ENCODE results near the gene QRSL1.

The QRSL1 gene

DNA sequence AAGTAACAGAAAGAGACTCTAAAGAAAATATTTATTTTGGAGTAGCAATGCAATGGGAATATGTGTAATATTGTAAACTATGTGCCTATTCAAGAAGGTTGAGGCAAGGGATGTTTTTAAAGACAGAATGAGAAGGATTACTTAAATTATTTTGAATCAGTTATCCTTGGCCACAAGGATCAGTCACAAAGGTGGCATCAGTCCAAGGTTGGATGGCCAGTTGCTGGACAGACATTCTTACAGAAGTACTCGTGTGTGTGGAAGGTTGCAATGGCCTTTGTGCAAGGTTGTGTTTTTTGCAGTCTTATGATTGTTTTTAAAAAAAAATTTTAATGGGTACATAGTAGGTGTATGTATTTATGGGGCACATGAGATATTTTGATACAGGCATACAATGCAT is 2.0 kb downstream of the QRSL1 start:
- DNase-seq (ENCODE audit: low spot score in 2 of 2) = no peak
- in situ Hi-C loops (cut with MboI; ENCODE audit: low sequenced_read_pairs) = no loop called here
- peaks cover 7% of the 10 kb centered on the region for H3K4me1 ChIP-seq
- no peaks in the 10 kb centered on the region for H3K27me3 ChIP-seq (ENCODE audit: low read depth)
- no peak overlapping the region for H3K4me3 ChIP-seq
- H3K9me3 ChIP-seq = no peaks in the 10 kb centered on the region
- no peaks in the 10 kb centered on the region for H3K36me3 ChIP-seq (replicated peaks)

DNA sequence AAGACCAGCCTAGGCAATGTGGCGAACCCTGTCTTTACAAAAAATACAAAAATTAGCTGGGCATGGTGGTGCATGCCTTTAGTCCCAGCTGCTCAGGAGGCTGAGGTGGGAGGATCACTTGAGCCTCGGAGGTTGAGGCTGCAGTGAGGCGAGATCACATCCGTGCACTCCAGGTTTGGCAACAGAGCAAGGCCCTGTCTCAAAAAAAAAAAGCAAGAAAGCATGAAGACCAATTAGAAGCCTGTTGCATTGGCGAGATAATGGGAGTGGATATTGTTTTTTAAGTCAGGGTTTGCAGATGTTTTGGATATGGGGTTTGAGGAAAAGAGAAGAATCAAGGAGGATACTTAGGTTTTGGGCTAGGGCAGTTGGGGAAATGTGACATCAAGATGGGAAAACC is 5.2 kb downstream of the QRSL1 start:
- in situ Hi-C loops (cut with MboI; ENCODE audit: low sequenced_read_pairs) = no loop called here
- Histone ChIP-seq H3K36me3 (replicated peaks) (no peaks in the 10 kb centered on the region), H3K27me3 (ENCODE audit: low read depth) (no peaks in the 10 kb centered on the region), H3K4me3 (no peak overlapping the region), H3K9me3 (no peaks in the 10 kb centered on the region), H3K4me1 (no peaks in the 10 kb centered on the region; the same call in 1 of the 2 replicates)
- no peak for DNase-seq (ENCODE audit: low spot score in 2 of 2)

DNA sequence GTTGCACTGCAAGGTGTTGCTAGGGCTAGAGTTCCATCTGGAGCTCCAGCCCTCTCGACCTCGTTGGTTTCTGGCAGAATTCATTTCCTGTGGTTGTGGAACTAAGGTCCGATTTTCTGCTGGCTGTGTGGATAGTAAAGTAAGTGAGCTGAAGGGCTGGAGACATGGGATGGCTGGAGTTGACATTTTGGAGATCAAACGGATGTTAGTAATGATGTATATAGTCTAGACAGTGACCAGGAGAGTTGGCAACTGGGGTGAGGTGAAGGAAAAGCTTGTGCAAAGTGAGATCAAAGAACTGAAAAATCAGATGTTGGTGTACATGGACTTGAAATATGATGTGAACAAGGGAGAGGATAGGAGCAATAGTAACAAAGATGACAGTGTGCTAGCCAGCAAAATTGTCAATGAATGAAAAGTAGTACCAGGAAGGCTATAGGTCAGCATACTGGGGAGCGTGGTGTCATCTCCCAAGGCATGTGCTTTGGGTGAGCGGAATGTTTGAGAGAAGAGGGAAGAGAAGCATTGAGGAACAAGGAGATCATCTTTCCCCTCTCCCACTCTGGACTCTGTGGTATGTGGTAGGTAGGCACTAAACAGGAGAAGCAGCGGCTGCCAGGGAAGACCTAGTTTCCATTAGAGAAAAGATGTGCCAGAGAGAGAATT is 7.8 kb downstream of the QRSL1 start:
- Histone ChIP-seq H3K9me3 (no peaks in the 10 kb centered on the region), H3K4me3 (no peak overlapping the region), H3K36me3 (replicated peaks) (peaks cover 1% of the 10 kb centered on the region), H3K4me1 (no peaks in the 10 kb centered on the region), H3K27me3 (ENCODE audit: low read depth) (no peaks in the 10 kb centered on the region)
- in situ Hi-C loops (cut with MboI; ENCODE audit: low sequenced_read_pairs) = no loop called here
- DNase-seq (ENCODE audit: low spot score in 2 of 2) = no peak

DNA sequence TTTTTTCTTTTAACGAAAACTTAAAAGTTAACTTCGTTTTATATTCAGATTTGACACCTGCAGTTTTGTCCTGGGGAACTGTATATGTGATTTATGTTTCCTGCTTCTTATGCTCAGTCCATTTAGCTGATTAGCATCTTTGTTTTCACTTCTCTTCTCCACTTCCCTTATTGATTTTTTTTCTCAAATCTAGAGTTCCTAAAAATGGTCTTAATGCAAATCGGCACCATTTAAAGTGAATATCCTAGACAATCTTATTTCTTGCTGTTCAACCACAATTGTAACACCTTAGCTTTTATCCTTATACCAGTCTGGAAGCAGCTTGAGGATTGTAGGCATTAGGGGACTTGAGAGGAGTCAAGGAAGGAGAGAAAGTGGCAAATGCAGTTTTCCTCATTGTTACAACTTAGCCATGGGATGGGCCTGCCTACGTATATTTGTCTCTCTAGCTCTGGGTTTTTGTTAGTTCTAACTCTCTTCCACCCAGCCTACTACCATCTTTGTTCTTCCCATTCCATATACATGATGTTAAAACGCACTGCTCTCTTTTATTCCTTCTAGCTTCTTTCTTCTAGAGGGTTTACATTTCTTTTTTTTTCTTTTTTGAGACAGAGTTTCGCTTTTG is 8.5 kb downstream of the QRSL1 start:
- Histone ChIP-seq H3K9me3 (no peaks in the 10 kb centered on the region), H3K36me3 (replicated peaks) (peaks cover 4% of the 10 kb centered on the region), H3K4me3 (no peak overlapping the region), H3K27me3 (ENCODE audit: low read depth) (no peaks in the 10 kb centered on the region), H3K4me1 (no peaks in the 10 kb centered on the region)
- DNase-seq (ENCODE audit: low spot score in 2 of 2) = no peak
- in situ Hi-C loops (cut with MboI; ENCODE audit: low sequenced_read_pairs) = no loop called here

DNA sequence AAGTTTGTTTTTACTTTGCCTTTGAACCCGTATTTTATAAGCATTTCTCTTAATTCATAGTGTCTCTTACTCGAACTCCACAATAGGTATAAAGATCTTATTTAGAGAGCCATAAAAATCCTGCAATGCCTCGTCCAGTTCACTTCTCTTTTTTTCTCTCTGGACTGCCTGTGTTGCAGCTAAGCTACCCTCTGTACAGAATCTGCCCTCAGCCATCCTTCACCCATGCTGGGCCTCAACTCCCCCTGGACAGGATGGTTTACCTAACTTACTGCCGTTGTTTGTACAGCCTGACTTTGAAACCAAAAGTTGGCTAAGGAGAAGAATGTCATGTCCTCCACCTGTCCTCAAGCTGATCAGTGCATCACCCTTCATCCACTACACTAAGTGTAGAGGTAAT is 10.4 kb downstream of the QRSL1 start:
- no peaks in the 10 kb centered on the region for H3K27me3 ChIP-seq (ENCODE audit: low read depth)
- no peaks in the 10 kb centered on the region for H3K4me1 ChIP-seq
- peaks cover 9% of the 10 kb centered on the region for H3K36me3 ChIP-seq (replicated peaks)
- no peaks in the 10 kb centered on the region for H3K9me3 ChIP-seq
- in situ Hi-C loops (cut with MboI; ENCODE audit: low sequenced_read_pairs) = no loop called here
- H3K4me3 ChIP-seq = no peak overlapping the region
- no peak for DNase-seq (ENCODE audit: low spot score in 2 of 2)

DNA sequence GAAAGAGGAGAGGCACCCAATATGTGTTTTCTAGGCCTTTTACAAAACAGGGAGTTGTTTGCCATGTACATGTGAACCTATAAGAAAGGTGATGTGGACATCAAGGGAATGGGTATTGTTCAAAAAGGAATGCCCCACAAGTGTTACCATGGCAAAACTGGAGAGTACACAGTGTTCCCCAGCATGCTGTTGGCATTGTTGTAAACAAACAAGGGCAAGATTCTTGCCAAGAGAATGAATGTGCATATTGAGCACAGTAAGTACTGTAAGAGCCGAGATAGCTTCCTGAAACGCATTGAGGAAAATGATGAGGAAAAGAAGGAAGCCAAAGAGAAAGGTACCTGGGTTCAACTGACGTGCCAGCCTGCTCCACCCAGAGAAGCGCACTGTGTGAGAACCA is 13.1 kb downstream of the QRSL1 start:
- Histone ChIP-seq H3K9me3 (no peaks in the 10 kb centered on the region), H3K36me3 (replicated peaks) (peaks cover 21% of the 10 kb centered on the region), H3K4me3 (no peak overlapping the region), H3K4me1 (no peaks in the 10 kb centered on the region), H3K27me3 (ENCODE audit: low read depth) (no peaks in the 10 kb centered on the region)
- in situ Hi-C loops (cut with MboI; ENCODE audit: low sequenced_read_pairs) = no loop called here
- DNase-seq (ENCODE audit: low spot score in 2 of 2) = no peak

DNA sequence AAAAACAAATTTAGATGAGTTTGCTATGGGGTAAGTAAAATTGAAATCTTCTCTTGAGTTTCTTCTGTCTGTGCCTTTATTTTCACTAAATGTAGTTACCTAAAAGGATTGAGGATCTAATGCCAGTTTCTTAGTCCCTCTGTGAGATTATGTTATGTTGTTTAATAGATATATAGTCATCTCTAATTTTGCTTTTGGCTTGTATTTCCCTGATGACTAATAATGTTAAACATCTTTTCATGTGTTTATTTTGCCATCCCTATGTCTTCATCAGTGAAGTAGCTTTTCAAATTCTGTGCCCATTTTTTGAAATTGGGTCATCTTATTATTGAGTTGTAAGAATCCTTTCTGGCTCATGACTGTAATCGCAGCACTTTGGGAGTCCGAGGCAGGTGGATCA is 13.7 kb downstream of the QRSL1 start:
- Histone ChIP-seq H3K27me3 (ENCODE audit: low read depth) (no peaks in the 10 kb centered on the region), H3K9me3 (no peaks in the 10 kb centered on the region), H3K4me1 (no peaks in the 10 kb centered on the region), H3K36me3 (replicated peaks) (peaks cover 21% of the 10 kb centered on the region), H3K4me3 (no peak overlapping the region)
- in situ Hi-C loops (cut with MboI; ENCODE audit: low sequenced_read_pairs) = no loop called here
- no peak for DNase-seq (ENCODE audit: low spot score in 2 of 2)

DNA sequence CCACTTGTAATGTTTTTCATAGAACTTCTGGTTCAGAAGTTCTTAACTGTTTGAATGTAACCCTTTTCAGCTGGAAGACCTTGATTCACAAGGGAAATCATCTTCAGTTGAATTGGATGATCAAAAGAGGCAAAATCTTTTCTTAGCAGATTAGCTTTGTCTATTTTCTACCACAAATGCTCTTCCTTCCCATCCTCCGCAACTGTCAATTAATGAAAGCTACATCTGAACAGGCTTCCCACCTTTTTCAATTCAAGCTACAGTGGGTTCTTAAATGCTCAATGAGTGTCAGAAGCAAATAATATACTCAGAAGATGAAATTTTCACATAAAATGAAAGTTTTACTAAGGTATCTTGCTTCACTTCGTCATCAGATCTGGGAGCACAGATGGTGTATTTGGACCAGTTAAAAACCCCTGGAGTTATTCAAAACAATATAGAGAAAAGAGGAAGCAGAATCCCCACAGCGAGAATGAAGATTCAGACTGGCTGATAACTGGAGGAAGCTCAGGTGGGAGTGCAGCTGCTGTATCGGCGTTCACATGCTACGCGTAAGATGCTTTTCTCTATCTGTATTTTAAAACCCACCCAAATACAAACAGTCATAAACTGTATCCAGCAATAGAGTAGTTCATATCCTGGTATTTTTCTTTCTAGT is 19.4 kb downstream of the QRSL1 start:
- no peaks in the 10 kb centered on the region for H3K4me1 ChIP-seq
- in situ Hi-C loops (cut with MboI; ENCODE audit: low sequenced_read_pairs) = no loop called here

DNA sequence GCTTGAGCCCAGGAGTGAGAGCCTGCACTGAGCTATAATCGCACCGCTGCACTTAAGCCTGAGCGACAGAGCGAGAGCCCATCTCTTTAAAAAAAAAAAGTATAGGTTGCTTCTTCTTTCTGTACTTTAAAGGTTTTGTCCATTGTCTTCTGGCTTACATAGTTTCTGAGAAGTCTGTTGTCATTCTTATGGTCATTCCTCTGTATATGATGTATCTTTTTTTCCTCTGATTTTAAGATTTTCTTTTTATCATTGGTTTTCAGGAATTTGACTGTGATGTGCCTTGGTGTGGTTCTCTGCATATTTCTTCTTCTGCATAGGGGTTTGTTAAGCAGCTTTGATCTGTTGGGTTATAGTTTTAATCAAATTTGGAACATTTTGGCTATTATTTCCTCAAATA is 29.1 kb downstream of the QRSL1 start:
- H3K27me3 ChIP-seq (ENCODE audit: low read depth) = no peaks in the 10 kb centered on the region
- no peaks in the 10 kb centered on the region for H3K4me1 ChIP-seq
- DNase-seq (ENCODE audit: low spot score in 2 of 2) = no peak
- no peak overlapping the region for H3K4me3 ChIP-seq
- in situ Hi-C loops (cut with MboI; ENCODE audit: low sequenced_read_pairs) = no loop called here
- peaks cover 52% of the 10 kb centered on the region for H3K36me3 ChIP-seq (replicated peaks)
- H3K9me3 ChIP-seq = peaks cover 7% of the 10 kb centered on the region

More for the DNA sequence above, 19.4 kb downstream of the QRSL1 start:
- H3K4me3 ChIP-seq = no peak overlapping the region
- peaks cover 38% of the 10 kb centered on the region for H3K36me3 ChIP-seq (replicated peaks)
- no peak for DNase-seq (ENCODE audit: low spot score in 2 of 2)
- H3K9me3 ChIP-seq = no peaks in the 10 kb centered on the region
- no peaks in the 10 kb centered on the region for H3K27me3 ChIP-seq (ENCODE audit: low read depth)

DNA sequence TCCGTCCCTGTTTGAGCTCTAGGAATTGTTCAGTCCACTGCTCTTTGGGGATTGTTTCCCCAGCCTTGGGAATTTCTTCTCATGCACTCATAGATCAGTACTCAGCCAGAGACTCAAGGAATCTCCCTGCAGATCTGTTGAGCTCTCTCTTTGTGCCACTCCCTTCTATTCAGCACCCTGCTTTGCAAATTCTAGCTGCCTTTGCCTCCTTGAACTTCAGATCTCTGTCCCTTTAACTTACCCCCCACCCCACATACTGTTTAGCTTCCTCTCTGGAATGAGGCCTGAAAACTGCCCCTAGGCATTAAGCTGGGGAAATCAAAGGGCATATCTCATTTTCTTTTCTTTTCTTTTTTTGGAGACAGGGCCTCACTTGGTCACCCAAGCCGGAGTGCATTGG is 30.5 kb downstream of the QRSL1 start:
- no peak for DNase-seq (ENCODE audit: low spot score in 2 of 2)
- in situ Hi-C loops (cut with MboI; ENCODE audit: low sequenced_read_pairs) = no loop called here
- no peaks in the 10 kb centered on the region for H3K4me1 ChIP-seq

DNA sequence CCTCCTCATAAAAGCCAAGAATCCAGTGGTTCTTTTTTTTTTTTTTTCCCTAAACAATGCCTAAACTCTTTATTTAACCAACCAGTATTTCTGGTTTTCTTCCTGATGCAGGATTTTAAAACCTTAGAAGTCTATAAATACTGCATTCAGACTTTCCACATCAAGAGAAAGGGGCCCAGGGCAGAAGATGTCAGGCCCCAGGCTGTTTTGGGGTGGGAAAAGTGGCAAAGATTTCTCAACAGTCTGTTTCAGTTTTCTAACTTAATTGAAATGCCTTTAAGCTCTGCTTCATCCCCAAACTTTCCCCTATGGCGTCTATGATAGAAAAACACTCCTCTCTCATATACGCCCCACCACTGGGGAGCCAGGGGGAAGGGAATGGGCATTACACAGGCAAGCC is 33.1 kb downstream of the QRSL1 start:
- H3K4me1 ChIP-seq = no peaks in the 10 kb centered on the region
- peaks cover 46% of the 10 kb centered on the region for H3K36me3 ChIP-seq (replicated peaks)
- H3K27me3 ChIP-seq (ENCODE audit: low read depth) = no peaks in the 10 kb centered on the region
- peaks cover 7% of the 10 kb centered on the region for H3K9me3 ChIP-seq
- in situ Hi-C loops (cut with MboI; ENCODE audit: low sequenced_read_pairs) = no loop called here
- no peak for DNase-seq (ENCODE audit: low spot score in 2 of 2)
- H3K4me3 ChIP-seq = no peak overlapping the region

More for the DNA sequence above, 30.5 kb downstream of the QRSL1 start:
- peaks cover 7% of the 10 kb centered on the region for H3K9me3 ChIP-seq
- no peaks in the 10 kb centered on the region for H3K27me3 ChIP-seq (ENCODE audit: low read depth)
- H3K36me3 ChIP-seq (replicated peaks) = peaks cover 58% of the 10 kb centered on the region
- H3K4me3 ChIP-seq = no peak overlapping the region

DNA sequence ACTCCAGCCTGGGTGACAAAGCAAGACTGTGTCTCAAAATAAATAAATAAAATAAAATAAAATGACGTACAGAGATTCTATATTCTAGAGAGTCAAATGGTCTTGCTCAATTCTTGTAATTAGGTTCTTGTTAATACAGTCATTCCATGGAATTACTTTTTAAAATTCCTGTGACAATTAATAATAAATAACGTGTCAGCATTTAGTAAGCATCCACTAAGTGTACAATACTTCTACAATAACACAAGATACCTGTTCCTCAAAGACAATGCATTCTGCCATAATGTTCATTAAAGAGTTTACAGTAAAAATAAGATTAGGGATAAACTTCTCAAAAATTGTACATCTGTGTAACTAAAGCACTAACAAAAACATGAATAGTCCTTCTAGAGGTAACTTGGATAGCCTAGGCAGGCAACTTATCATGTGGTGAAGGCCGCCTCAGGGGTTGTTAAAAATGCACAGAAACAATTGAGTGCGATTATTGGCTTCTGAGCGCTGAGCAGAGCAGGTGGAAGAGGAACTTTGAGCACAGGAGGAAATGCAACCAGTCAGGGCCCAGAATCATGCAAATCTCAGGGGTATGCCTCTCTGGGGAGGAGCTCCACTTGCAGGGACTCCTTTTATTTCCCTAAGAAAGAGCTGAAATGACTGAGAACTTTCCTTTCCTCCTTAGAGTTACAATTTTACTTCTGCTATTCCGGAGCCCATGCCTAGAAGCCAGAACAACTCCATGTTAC is 37.1 kb downstream of the QRSL1 start:
- peaks cover 25% of the 10 kb centered on the region for H3K36me3 ChIP-seq (replicated peaks)
- DNase-seq (ENCODE audit: low spot score in 2 of 2) = no peak
- in situ Hi-C loops (cut with MboI; ENCODE audit: low sequenced_read_pairs) = no loop called here
- no peaks in the 10 kb centered on the region for H3K9me3 ChIP-seq
- no peaks in the 10 kb centered on the region for H3K4me1 ChIP-seq
- no peaks in the 10 kb centered on the region for H3K27me3 ChIP-seq (ENCODE audit: low read depth)
- H3K4me3 ChIP-seq = no peak overlapping the region

DNA sequence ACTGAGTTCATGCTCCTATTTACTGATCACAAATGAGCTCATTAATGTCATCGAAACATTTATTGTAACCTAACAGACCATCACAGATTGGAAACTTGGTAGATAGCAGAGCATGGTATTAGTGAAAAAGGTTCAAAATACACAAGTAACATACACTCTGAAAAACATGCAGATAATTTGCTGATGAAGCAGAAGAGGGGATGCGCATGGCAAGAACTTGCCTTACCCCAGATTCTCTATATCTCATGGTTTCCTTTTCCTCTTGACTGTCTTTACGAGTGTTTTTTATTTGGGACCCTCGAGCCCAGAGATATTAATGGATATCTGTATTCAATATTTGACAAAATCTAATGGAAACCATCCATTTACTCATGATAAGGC is 37.6 kb downstream of the QRSL1 start:
- H3K27me3 ChIP-seq (ENCODE audit: low read depth) = no peaks in the 10 kb centered on the region
- H3K4me1 ChIP-seq = peaks cover 5% of the 10 kb centered on the region
- in situ Hi-C loops (cut with MboI; ENCODE audit: low sequenced_read_pairs) = no loop called here
- no peaks in the 10 kb centered on the region for H3K9me3 ChIP-seq
- peaks cover 25% of the 10 kb centered on the region for H3K36me3 ChIP-seq (replicated peaks)
- DNase-seq (ENCODE audit: low spot score in 2 of 2) = no peak
- H3K4me3 ChIP-seq = no peak overlapping the region

DNA sequence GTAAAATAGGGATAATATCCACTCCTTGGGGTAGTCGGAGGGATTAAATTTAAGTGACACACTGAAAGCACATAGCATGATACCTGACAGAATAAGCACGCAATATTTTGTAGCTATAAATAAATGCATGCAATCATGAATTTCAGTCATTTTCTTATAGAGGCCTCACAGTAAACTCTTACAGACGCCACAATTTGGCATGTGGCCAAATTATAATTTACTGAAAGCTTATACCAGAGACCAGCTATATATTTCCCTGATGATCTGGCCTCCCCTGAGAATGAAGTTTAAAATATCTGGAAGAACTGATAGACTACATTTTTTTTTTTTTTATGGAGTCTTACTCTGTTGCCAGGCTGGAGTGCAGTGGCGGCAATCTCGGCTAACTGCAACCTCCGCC is 40.9 kb downstream of the QRSL1 start:
- in situ Hi-C loops (cut with MboI; ENCODE audit: low sequenced_read_pairs) = no loop called here
- no peaks in the 10 kb centered on the region for H3K9me3 ChIP-seq
- no peaks in the 10 kb centered on the region for H3K27me3 ChIP-seq (ENCODE audit: low read depth)
- H3K4me1 ChIP-seq = peaks cover 13% of the 10 kb centered on the region
- DNase-seq (ENCODE audit: low spot score in 2 of 2) = no peak
- peaks cover 8% of the 10 kb centered on the region for H3K36me3 ChIP-seq (replicated peaks)
- no peak overlapping the region for H3K4me3 ChIP-seq

All from HAP-1 (cell line).